CMK (cell line): ENCODE measurements around the gene ZNF594.
"Not testable (repeated sequence)": the region's sequence is repeated elsewhere in the genome, so short reads cannot be mapped to it uniquely, and the experiment has no call there.

Experiments
- DNase-seq: peaks from one replicate; pipeline ENCODE4 v3.0.0-alpha.2; 2010; ENCODE audit warnings: low read depth

ZNF594 gene

DNA sequence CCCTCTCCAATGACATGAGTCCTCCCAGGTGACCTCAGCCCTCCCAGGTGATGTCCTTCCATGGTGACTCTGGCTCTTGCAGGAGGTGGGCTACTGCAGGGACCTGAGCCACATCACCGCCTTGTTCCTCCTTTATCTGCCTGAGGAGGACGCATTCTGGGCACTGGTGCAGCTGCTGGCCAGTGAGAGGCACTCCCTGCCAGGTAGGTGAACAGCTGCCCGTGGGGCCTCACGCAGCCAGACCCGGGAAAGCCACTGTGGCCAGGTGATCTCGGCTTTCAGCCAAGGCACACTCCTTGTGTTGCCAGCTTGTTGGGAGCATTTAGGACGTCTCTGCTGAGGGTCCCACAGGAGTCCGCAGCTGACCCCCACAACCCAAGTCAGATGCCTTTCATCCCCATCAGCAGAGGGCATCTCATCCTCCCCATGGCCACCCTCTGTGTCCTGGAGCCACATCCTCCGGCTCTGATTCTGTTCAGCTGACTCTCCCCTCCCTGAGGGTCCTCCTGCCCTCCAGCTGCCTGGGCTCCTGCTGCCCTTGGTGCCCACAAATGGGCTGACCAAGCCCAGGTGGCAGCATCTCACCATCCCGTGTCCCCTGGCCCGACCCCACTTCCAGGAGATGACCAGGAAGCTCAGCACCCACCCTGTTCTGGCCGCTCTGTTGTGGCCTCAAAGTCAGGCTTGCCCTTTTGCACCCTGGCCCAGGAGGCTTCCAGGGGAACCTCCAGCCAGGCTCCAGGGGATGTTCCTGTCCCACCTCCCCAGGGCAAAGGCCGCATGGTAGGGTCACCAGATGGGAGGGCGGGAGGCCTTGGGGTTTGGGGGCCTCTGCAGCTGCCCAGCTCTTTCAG, 55.7 kb downstream of the ZNF594 start:
- DNase-seq: no peak

DNA sequence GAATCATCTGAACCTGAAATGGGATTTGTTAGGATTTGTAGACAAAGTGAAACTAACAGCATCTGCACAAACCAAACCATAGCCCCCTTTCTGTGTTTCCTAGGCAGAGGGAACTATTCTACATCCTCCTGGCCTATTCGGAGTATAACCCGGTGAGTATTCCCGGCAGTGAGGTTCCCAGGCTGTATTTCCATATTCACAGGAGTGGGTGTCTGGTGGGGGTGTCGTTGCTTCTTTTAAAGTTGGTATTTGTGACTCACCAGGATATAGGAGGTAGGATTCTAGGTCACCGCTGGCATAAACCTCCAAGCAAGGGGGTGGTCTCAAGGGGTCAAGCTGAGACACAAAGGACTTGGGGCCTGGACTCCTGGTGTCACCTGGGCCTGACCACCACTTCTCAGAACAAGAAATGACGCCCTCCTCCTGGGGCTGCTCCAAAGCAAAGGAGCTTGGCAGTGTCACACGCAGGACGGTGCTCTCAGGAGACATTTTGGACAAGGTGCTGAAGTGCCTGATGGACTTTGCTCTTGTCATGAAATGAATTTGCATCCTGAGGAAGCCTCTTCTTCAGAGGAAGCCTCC, 56.4 kb downstream of the ZNF594 start:
- DNase-seq: not testable (repeated sequence)

DNA sequence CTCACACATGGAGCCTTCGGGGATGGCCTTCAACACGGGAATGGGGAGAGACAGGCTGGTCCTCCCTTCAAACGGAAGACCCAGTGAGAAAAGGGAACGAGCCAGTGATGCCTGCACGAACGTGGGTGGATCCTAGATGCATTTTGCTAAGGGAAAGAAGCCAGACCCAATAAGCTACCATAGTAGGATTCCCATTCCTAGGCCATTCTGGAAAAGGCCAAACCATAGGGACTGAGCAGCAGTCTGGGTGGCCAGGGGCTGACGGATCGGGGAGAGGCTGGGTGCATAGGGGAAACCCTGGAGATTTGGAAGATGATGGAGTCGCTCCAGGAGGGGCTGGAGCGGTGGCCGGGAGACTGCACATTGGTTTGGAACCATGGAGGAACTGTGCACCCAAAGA, 57.1 kb downstream of the ZNF594 start:
- DNase-seq: not testable (repeated sequence)

DNA sequence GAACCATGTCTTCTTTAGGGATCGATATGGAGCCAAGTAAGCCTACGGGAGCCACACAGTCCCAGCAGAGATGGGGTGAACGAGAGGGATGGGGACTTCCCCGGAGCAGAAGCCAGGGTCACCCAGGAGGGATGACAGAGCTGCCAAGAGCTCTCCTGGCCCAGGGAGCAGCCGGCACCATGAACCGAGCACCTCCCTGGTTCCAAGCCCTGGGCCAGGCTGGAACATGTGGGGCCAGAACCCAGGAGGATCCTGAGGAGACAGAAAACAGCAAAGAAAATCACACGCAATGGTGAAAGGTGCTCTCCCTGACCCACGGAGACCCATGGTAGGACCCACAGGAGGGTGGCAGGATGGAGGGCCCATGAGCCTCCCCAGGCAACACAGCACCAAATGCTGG, 57.7 kb downstream of the ZNF594 start:
- not testable (repeated sequence) for DNase-seq

DNA sequence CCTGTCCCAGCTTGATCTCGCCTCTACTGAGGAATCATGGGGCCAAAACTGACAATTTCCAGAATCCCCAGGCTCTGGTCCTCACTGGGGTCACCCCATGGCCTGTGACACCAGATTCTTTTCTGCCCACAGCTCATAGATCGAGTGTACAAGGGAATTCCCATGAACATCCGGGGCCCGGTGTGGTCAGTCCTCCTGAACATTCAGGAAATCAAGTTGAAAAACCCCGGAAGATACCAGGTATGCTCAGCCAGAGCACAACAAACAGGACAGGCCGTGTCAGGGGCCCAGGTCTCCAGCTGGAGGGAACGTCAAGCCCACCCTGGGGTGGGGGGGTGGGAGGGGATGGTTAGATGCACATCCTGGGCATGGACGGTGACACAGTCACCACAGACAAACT, 58.4 kb downstream of the ZNF594 start:
- no peak for DNase-seq

DNA sequence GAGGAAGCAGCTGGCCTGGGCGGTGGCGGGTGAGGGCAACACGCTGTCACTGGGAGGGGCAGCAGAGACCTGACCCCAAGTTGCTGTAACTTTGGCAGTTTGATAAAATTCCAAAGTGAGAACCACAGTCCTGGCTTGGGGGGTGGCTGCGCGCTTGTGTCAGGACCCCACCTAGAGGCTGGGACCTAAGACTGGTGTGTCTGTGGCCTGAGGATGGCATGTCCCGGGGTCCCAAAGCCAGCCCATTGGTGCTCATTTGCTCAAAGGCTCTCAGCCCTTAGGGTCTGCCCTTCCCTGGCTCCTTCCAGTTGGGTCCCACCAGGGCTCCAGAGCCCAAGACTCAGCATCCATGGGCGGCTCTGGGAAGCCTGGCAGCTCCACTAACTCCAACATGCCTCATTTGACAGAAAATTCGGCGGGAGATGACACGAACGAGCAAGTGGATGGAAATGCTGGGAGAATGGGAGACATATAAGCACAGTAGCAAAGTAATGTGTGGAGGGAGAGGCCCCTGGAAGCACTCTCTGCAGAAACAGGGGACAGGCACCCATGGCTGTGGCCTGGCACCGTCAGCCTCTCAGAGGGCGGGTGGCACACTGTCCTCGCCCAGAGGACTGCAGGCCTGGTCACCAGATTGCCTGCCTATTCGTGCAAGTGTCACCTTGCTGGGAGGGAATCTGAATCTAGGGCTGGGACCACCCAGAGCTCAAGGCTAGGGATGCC, 59.0 kb downstream of the ZNF594 start:
- not testable (repeated sequence) for DNase-seq

DNA sequence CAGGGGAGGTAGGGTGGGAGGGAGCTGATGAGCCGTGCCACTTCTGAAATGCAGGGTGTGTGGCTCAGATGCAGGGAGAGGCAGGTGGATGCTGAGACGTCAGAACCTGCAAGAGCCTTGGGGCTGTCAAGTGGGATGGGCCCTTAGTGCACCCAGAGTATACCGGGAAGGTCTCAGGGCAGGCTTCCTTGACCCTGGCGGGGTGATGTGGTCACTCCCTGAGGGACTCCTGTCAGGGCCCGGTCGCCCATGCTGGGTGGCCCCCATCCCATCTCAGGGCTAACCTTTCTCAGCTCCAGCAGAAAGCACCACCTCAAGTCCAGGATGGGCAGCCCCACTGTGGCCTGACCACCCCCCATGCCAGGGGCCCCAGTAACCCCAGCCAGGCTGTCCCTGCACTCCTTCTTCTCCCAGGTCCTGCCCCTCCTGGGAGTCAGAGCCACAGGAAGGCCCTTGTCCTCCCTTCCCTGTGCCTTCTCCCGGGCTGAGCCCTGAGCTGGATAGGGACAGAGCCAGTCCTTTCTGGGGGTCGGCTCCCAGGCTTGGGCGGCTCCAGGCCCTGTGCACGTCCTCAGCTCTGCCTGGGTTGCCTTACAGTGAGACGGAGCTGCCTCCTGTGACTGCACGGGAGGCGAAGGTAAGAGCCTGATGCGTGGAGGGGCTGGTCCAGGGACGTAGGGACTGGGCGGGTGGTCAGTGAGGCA, 59.7 kb downstream of the ZNF594 start:
- DNase-seq: not testable (repeated sequence)

DNA sequence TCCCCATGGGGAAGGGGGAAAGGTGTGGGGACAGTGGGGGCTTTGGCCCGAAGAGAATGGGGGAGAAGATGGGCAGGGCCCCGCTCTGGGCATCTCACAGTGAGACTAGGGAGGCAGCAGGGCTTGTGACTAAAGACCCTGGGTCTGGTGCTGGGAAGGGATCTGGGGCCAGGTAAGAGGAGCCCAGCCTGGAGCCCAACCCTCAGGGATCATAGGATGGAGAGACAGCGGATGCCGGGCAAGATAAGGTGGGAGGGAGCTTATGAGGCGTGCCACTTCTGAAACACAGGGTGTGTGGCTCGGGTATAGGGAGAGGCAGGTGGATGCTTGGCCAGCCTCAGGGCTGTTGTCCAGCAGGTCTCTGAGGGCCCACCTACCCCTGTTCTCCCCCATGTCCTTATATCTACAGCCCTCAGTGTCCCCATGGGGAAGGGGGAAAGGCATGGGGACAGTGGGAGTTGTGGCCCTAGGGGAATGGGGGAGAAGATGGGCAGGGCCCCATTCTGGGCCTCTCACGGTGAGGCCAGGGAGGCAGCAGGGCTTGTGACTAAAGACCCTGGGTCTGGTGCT, 60.4 kb downstream of the ZNF594 start:
- no peak for DNase-seq

DNA sequence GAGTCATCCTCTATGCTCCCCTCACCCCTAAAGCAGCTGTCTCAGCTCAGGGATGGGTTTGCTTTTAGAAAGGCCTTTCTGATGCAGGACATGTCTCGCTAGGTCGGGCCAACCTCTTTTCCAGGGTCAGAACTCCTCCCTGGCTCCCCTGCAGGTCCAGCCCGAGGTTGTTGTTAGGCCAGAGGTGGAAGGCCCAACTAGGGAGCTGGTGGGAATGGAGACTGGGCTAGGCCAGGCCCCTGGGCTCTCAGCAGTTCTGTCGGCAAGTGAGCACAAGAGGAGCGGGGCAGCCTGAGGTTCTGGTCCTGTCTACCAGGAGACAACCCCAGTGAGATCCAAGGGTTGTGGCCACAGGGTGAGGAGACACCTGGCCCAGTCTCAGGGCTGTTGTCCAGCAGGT, 61.0 kb downstream of the ZNF594 start:
- DNase-seq: not testable (repeated sequence)

DNA sequence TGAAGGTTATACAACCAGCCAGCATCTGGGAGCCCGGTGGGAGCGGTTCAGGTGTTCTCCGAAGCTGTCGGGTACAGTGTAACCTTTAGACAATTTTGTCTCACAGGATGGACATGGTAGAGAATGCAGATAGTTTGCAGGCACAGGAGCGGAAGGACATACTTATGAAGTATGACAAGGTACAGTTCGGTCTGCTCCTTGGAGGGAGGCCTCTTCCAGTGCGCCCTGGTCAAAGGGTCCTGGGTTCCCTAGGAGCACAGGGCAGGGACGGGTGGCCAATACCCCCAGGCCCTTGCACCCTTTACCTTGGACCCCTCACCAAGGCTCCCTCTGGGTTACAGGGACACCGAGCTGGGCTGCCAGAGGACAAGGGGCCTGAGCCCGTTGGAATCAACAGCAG, 61.4 kb downstream of the ZNF594 start:
- not testable (repeated sequence) for DNase-seq

DNA sequence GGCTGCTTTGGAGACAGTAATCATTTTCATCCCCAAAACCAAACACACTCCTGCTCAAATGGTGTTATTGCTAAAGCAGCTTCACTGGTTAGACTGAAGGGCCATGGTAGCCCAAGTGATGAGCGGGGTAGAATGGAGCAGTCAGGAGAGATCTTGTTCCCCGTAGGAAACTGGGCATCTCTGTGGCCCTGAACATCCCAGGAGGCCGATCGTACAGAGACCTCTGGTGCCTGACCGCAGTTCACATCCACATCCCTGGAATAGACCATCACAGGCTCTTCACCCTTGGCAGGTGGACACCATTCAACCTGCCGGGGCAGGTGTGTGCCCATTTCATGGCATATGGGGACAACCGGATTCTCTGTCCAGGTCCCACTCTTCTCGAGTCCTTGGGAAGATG, 61.9 kb downstream of the ZNF594 start:
- DNase-seq: not testable (repeated sequence)
